Skin epidermis (tissue), 12 donors: ENCODE results near the gene KLF6.

Experiments used
- H3K27ac ChIP-seq, 21 experiments: fragments of 200-600 bp; sonication (generic) in 11 of 21; one replicate each; pipeline ENCODE4 v1.5.0; 2020; ENCODE audit warnings: mild to moderate bottlenecking in 3 of 21, inconsistent platforms in 2 of 21, moderate library complexity in 2 of 21
- H3K4me3 ChIP-seq, 7 experiments: fragments of 200-600 bp; sonication (generic) in 2 of 7; one replicate each; pipeline ENCODE4 v1.5.0; 2020; ENCODE audit warnings: inconsistent platforms in 2 of 7, mild to moderate bottlenecking in 2 of 7, moderate library complexity in 1 of 7

Gene KLF6

GRCh38 chr10:3813267-3813666 lies 28.3 kb upstream of the KLF6 start:
- Histone ChIP-seq H3K4me3 (no peak overlapping the region), H3K27ac (peak overlapping the region in 8 of 21 experiments; percentile 28 to 96 (median 58))

GRCh38 chr10:3812141-3812540 lies 27.1 kb upstream of the KLF6 start:
- Histone ChIP-seq H3K27ac (peak overlapping the region in 19 of 21 experiments; percentile 23 to 96 (median 79)), H3K4me3 (no peak overlapping the region)

- Histone ChIP-seq H3K27ac (peak overlapping the region in 20 of 21 experiments; percentile 23 to 96 (median 79)), H3K4me3 (peak overlapping the region in 1 of 7 experiments; percentile 12)
These were observed 26.4 kb upstream of the KLF6 start for GRCh38 chr10:3811291-3811870.

GRCh38 chr10:3808689-3809199 lies 23.7 kb upstream of the KLF6 start:
- Histone ChIP-seq H3K4me3 (no peak overlapping the region), H3K27ac (peak overlapping the region in 10 of 21 experiments; percentile 68 to 96 (median 92))

- no peak overlapping the region for H3K4me3 ChIP-seq
- H3K27ac ChIP-seq: peak overlapping the region in 18 of 21 experiments; percentile 6 to 96 (median 90)
These were observed 23.0 kb upstream of the KLF6 start for GRCh38 chr10:3807928-3808496.

GRCh38 chr10:3807211-3807927 lies 22.4 kb upstream of the KLF6 start:
- peak overlapping the region in 20 of 21 experiments; percentile 6 to 96 (median 90) for H3K27ac ChIP-seq
- H3K4me3 ChIP-seq: no peak overlapping the region

- peak overlapping the region in 20 of 21 experiments; percentile 71 to 96 (median 90) for H3K27ac ChIP-seq
- H3K4me3 ChIP-seq: no peak overlapping the region
These were observed 21.6 kb upstream of the KLF6 start for GRCh38 chr10:3806603-3807002.

GRCh38 chr10:3805791-3806461 lies 20.9 kb upstream of the KLF6 start:
- H3K4me3 ChIP-seq: no peak overlapping the region

GRCh38 chr10:3805201-3805790 lies 20.3 kb upstream of the KLF6 start:
- no peak overlapping the region for H3K4me3 ChIP-seq
- H3K27ac ChIP-seq: peak overlapping the region; percentile 42 to 96 (median 89)

More at GRCh38 chr10:3805791-3806461, 20.9 kb upstream of the KLF6 start:
- H3K27ac ChIP-seq: peak overlapping the region; percentile 42 to 96 (median 89)

GRCh38 chr10:3803927-3804741 lies 19.1 kb upstream of the KLF6 start:
- peak overlapping the region; percentile 51 to 96 (median 89) for H3K27ac ChIP-seq
- no peak overlapping the region for H3K4me3 ChIP-seq

- H3K27ac ChIP-seq: peak overlapping the region in 19 of 21 experiments; percentile 74 to 96 (median 90)
- no peak overlapping the region for H3K4me3 ChIP-seq
These were observed 18.4 kb upstream of the KLF6 start for GRCh38 chr10:3803295-3803926.

GRCh38 chr10:3802526-3803265 lies 17.7 kb upstream of the KLF6 start:
- Histone ChIP-seq H3K27ac (peak overlapping the region in 14 of 21 experiments; percentile 74 to 96 (median 91)), H3K4me3 (no peak overlapping the region)

- Histone ChIP-seq H3K4me3 (no peak overlapping the region), H3K27ac (no peak overlapping the region)
These were observed 16.7 kb upstream of the KLF6 start for GRCh38 chr10:3801558-3802192.

GRCh38 chr10:3800586-3800985 lies 15.6 kb upstream of the KLF6 start:
- Histone ChIP-seq H3K27ac (no peak overlapping the region), H3K4me3 (no peak overlapping the region)

- Histone ChIP-seq H3K4me3 (no peak overlapping the region), H3K27ac (no peak overlapping the region)
These were observed 12.7 kb upstream of the KLF6 start for GRCh38 chr10:3797750-3798149.

GRCh38 chr10:3793553-3793952 lies 8.5 kb upstream of the KLF6 start:
- peak overlapping the region in 1 of 21 experiments; percentile 25 for H3K27ac ChIP-seq
- no peak overlapping the region for H3K4me3 ChIP-seq

GRCh38 chr10:3792710-3793219 lies 7.8 kb upstream of the KLF6 start:
- H3K4me3 ChIP-seq: no peak overlapping the region
- H3K27ac ChIP-seq: peak overlapping the region in 3 of 21 experiments; percentile 14 to 34 (median 25)
